HUDEP-2 (cell line): ENCODE data around the gene RASSF8.
A peak's percentile ranks its signal among the peaks of the same experiment; 100 is the strongest.

Experiments used
- DNase-seq, 76 experiments: peaks; one replicate each; lab custom pipeline; 2025; ENCODE audit not compliant: unreplicated experiment in 76 of 76; lab: John Stamatoyannopoulos, UW

The RASSF8 gene, protein sequence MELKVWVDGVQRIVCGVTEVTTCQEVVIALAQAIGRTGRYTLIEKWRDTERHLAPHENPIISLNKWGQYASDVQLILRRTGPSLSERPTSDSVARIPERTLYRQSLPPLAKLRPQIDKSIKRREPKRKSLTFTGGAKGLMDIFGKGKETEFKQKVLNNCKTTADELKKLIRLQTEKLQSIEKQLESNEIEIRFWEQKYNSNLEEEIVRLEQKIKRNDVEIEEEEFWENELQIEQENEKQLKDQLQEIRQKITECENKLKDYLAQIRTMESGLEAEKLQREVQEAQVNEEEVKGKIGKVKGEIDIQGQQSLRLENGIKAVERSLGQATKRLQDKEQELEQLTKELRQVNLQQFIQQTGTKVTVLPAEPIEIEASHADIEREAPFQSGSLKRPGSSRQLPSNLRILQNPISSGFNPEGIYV

DNA sequence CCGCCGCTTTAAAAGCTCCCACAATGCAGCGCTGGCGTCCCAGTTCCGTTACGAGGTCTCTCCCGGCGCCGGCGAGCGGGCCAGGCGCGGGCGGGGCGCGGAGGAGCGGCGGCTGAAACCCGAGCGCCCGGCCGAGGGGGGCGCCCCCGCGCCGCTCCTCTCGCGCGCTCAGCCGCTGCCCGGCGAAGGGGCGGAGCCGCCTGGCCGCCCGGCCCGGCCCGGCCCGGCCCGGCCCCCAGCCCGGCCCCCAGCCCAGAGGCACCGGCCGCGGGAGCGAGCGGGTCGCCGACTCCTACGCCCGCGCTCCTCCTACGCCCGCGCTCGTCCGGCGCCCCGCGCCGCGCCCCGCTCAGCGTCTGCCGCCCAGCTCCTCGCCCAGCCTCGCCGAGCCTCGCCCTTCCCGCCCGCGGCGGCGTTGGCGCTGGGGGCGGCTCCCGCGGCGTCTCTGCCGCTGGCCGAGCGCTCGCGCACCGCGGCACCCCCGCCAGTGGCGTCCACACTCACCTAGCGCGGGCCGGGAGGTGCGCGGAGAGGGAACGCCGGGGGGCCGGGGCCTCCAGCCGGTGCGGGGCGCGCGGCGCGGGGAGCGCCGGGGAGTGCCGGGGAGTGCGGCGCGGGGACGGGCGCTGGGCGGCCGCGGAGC, at the start of gene RASSF8:
TSS of gene RASSF8 (plus strand) at position 255 of the 643 bp plus-strand sequence. CDS start 96,662 bp downstream, outside the sequence.
- peak in 19 of 76 experiments; percentile 2 to 46 (median 17) for DNase-seq

DNA sequence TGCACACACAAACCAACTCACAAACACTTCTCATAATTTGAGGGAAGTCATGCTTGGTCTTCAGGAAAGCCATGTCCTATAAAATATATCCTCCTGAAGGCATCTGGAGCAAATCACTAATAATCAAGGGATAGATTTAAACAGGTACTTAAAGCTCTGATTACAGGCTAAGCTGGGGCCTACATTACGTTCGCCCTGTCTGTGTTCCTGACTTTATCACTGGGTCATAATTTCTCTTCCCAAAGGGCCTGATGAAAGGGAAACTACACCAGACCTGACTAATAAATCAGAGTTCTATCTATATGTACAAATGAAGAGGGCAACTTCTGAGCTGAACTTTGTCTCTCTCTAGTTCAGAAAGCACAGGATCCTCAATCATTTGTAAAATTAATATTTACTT, 43.9 kb upstream of the RASSF8 start:
- no peak for DNase-seq

- no peak for DNase-seq
Observed at GRCh38 chr12:25924491-25925001, 33.9 kb upstream of the RASSF8 start.

DNA sequence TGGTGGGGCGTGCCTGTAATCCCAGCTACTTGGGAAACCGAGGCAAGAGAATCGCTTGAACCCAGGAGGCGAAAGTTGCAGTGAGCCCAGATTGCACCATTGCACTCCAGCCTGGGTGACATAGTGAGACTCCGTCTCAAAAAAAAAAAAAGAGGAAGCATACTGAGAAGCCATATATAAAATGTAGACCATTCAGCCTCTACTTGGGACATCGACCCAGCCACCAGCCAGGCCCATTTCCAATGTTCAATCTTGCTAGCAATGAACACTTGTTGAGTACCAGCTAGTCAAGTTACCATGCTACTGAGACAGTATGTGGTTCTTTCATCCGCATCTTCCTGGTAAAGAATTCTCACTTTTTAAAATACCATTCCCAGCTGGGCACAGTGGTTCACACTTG, 33.4 kb upstream of the RASSF8 start:
- no peak for DNase-seq

GRCh38 chr12:25926536-25926935, 31.9 kb upstream of the RASSF8 start:
- DNase-seq: no peak

- no peak for DNase-seq
Observed at GRCh38 chr12:25929142-25929541, 29.3 kb upstream of the RASSF8 start.

GRCh38 chr12:25932971-25933370, 25.5 kb upstream of the RASSF8 start:
- no peak for DNase-seq

- no peak for DNase-seq
Observed at GRCh38 chr12:25934456-25934855, 24.0 kb upstream of the RASSF8 start.

DNA sequence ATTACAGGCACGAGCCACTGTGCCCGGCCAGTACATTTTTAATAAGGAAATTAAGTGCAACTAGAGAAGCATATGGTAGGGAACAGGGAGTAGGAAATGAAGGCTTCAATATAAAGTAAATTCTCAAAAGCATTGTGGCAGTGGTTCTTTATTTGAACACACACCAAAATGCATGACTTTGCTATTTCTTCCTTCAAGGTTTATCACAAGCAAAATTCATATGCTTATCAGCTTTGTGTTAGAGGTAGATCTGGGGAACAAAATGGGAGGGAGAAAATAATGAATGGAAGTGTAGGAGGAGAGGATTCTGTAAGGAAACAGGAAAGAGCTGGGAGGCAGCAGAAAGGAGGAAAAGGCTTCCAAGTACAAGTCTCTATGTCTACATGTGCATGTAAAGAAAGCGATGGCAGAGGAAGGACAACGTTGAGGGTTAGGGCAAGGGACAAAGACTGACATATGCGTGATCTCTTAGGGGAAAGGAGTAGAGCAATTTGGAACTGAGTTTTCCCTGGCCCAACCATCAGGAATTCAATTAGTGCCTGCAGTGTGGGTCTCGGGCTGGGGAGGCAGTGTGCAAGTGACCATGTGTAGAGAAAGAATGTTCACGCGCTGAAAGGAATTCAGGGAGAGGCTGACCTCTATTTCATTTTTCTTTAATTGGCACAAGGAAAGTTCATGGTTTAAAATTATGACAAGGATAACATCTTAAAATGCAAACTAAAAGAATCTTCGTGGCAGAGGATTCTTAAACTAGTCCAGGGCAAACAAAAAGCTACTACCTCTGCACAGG, 22.9 kb upstream of the RASSF8 start:
- DNase-seq: no peak

DNA sequence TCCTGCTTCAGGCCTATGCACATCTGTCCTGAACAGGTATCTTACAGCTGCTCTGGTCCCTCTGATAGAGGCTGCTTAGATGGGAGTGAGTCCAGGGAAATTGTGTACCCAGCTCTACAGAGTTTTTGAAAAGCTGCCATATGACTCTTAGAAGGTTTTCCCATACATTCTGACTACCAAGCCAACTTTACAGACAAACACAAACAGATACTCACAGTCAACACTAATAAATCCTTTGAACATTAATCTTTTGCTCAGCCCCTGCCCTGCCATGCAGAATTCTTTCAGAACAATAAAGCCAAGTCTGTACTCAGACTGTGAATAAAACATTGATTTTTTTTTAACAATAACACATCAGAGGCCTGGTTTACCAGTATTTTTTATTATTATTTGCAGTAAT, 21.4 kb upstream of the RASSF8 start:
- no peak for DNase-seq

GRCh38 chr12:25938581-25938980, 19.9 kb upstream of the RASSF8 start:
- no peak for DNase-seq

GRCh38 chr12:25939606-25940005, 18.9 kb upstream of the RASSF8 start:
- DNase-seq: no peak

DNA sequence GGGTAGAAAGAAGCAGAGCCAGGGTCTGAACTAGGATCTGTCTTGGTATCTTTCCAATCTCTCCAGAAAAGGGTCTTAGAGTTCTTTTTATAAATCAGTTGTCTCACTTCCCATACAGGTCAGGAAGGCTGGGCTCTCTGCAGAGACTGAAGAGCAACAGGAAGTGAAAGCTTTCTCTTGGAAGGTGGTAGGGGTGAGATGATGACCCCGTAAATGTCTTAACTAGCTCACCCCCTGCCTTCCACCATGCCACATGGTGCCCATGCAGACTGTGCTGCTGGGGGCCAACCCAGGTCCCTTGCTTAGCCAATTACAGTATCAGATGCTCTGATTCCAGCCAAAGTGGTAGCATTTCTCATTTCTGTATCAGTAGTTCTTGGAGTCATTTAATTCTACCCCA, 17.6 kb upstream of the RASSF8 start:
- DNase-seq: no peak

DNA sequence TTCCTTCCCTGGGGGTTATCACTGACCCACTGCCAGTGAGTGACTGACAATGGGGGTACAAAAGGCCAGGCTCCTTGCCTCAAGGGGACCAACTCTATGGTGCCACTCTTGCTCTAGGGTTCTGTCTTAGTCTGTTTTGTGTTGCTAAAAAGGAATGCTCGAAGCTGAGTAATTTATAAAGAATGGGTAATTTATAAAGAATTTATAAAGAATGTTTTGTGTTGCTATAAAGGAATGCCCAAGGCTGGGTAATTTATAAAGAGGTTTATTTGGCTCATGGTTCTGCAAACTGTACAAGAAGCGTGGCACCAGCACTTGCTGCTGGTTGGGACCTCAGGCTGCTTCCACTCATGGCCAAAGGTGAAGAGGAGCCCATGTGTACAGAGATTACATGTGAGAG, 15.8 kb upstream of the RASSF8 start:
- DNase-seq: no peak

- DNase-seq: no peak
Observed at GRCh38 chr12:25943940-25944339, 14.5 kb upstream of the RASSF8 start.

DNA sequence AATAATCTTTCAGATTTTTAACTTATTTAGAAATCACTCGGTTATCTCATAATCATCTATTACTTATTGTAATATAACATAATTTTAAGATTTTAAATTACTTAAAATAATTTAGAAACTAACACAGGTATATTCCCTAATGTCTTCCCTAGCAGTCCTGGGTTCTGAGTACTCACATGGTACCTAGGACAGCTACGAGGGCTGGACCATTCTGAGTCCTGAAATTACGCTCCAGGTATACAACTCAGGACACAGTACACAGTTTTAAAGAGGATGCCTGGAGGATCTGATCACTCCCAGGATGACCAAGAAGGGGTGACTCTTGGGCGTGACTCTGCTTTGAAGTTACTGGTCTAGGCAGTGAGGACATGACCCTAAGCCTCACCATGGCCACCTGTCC, 9.1 kb upstream of the RASSF8 start:
- no peak for DNase-seq

DNA sequence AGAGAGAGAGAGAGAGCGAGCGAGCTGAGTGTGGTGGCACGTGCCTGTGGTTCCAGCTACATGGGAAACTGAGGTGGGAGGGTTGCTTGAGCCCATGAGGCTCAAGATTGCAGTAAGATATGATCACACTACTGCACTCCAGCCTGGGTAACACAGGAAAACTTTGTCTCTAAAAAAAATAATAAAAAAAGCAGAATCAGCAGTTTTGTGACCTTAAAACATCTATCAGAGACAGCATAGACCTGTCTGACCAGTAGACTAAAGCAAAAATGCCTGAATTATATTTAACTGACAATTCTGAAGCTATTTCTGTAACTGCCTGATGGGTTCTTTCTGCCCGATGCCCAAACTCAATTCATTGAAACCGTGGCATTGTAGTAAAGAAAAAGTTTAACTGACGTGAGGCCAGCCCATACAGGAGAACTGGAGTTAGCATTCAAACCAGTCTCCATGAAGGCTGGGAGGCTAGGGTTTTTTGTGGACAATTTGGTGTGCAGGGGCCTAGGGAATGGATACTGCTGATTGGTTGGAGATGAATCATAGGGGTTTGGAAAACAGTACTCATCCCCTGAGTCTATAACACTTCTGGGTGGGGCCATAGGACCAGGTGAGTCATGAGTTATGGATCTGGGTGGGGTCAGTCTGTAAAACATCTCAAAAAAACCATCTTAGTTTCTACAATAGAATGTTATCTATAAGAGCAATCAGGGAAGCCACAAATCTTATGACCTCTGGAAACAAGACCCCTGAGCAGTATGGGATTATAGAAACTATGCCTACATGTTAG, 8.0 kb upstream of the RASSF8 start:
- DNase-seq: no peak

GRCh38 chr12:25957793-25958427, 572 bp upstream of the RASSF8 start:
- no peak for DNase-seq

DNA sequence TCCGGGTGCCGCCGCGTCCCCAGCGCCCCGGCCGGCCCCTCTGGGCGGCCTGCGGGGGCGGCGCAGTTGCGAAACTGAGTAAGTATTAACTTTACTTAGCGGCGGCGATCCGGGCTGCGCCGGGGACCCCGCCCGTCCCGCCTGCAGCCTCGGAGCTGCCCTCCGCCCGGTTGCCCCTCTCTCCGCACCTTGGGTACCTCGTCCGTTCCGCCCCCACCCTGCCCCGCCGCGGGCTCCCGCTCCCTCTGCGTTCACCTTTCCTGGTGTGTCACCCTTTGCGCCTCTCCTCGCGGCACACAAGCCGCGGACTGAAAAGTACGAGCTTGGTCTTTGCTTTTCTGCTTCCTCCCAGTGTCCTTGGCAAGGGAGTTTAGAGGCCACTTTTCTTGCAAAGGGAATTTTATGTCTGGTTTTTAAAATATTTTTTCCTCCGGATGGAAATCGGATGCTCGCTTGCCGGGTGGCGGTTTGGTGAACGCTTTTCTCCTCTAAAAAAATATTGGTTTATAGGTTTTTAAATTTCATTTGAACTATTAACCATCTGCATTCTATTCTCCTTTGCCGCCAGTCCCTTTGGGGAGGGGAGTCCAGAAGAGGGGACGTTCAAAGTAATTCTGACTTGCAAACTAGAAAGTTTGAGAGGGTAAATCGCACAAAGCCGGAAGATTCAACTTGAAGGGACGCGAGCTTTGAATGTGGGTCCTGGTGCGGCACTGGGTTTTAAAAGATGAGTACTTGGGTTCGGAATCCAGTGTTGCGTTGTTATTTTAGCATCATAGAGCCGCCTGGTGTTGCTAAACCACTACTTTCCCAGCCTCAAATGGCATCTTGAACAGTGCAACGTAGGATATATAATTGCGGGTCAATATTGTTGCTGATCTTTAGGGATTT, 834 bp downstream of the RASSF8 start:
- DNase-seq: no peak
